ENCODE data around the gene DSG3. TPM values are rescaled to one million over a fixed set of nuclear protein-coding genes. Genes with fewer than 3 reads are reported as not detected.

DSG3 gene
- total and polyA plus RNA-seq, 2 donors from 2014 or later: not detected

GRCh38 chr18:31498574-31499524 lies 51.3 kb downstream of the DSG3 start:
- TF ChIP-seq CTCF (IDR thresholded peaks at IDR 0.05; ENCODE audit: borderline replicate concordance, extremely low read depth, insufficient read depth): no peak
- H3K4me1 ChIP-seq (ENCODE audit: control insufficient read depth in 2 of 3, insufficient read depth in 2 of 3, low read depth in 1 of 3, low read length in 3 of 3): peaks cover 0 to 2% (median 0%) of the 10 kb centered on the region in 3 donors
- FAIRE-seq (no peak), DNase-seq (peak in 4 of 5 donors; percentile 16 to 69 (median 46))
- peak overlapping the region; percentile 51 to 82 (median 69) for H3K4me3 ChIP-seq (ENCODE audit: low read length in 3 of 3)
- peak overlapping the region; percentile 78 to 80 for H3K27ac ChIP-seq (ENCODE audit: low read depth in 2 of 2, low read length in 2 of 2)
- no peaks in the 10 kb centered on the region for H3K27me3 ChIP-seq (ENCODE audit: control insufficient read depth, insufficient read depth, low read length)
- no peaks in the 10 kb centered on the region for H3K9me3 ChIP-seq (ENCODE audit: control insufficient read depth in 2 of 3, insufficient read depth in 1 of 3, low read length in 3 of 3)
- H3K9ac ChIP-seq (ENCODE audit: low read length in 3 of 3): peak overlapping the region in 2 of 3 donors; percentile 34 to 87
- intact Hi-C loops (cut with DNase I): no loop called here
- H3K36me3 ChIP-seq (ENCODE audit: control insufficient read depth in 2 of 3, insufficient read depth in 3 of 3, low read length in 3 of 3): no peaks in the 10 kb centered on the region

- Histone ChIP-seq H3K4me1 (ENCODE audit: control insufficient read depth in 2 of 3, insufficient read depth in 2 of 3, low read depth in 1 of 3, low read length in 3 of 3) (peaks cover 0 to 2% (median 0%) of the 10 kb centered on the region in 3 donors), H3K27ac (ENCODE audit: low read depth in 2 of 2, low read length in 2 of 2) (no peak overlapping the region), H3K36me3 (ENCODE audit: control insufficient read depth in 2 of 3, insufficient read depth in 3 of 3, low read length in 3 of 3) (no peaks in the 10 kb centered on the region), H3K9ac (ENCODE audit: low read length in 3 of 3) (no peak overlapping the region), H3K4me3 (ENCODE audit: low read length in 3 of 3) (peak overlapping the region in 1 of 3 donors; percentile 7), H3K27me3 (ENCODE audit: control insufficient read depth, insufficient read depth, low read length) (no peaks in the 10 kb centered on the region), H3K9me3 (ENCODE audit: control insufficient read depth in 2 of 3, insufficient read depth in 1 of 3, low read length in 3 of 3) (no peaks in the 10 kb centered on the region)
- TF ChIP-seq CTCF (IDR thresholded peaks at IDR 0.05; ENCODE audit: borderline replicate concordance, extremely low read depth, insufficient read depth): no peak
- intact Hi-C loops (cut with DNase I): no loop called here
- DNase-seq: no peak
- no peak for FAIRE-seq
Observed at GRCh38 chr18:31500051-31500688, 52.6 kb downstream of the DSG3 start.

- no peak overlapping the region for H3K27ac ChIP-seq (ENCODE audit: low read depth in 2 of 2, low read length in 2 of 2)
- intact Hi-C loops (cut with DNase I): no loop called here
Observed at GRCh38 chr18:31503011-31503410, 55.5 kb downstream of the DSG3 start.

More at GRCh38 chr18:31503011-31503410, 55.5 kb downstream of the DSG3 start:
- TF ChIP-seq CTCF (IDR thresholded peaks at IDR 0.05; ENCODE audit: borderline replicate concordance, extremely low read depth, insufficient read depth): no peak
- H3K4me1 ChIP-seq (ENCODE audit: control insufficient read depth in 2 of 3, insufficient read depth in 2 of 3, low read depth in 1 of 3, low read length in 3 of 3): peaks cover 0 to 2% (median 0%) of the 10 kb centered on the region in 3 donors
- H3K9ac ChIP-seq (ENCODE audit: low read length in 3 of 3): no peak overlapping the region
- no peak overlapping the region for H3K4me3 ChIP-seq (ENCODE audit: low read length in 3 of 3)
- no peak for FAIRE-seq
- DNase-seq: no peak
- no peaks in the 10 kb centered on the region for H3K36me3 ChIP-seq (ENCODE audit: control insufficient read depth in 2 of 3, insufficient read depth in 3 of 3, low read length in 3 of 3)
- H3K27me3 ChIP-seq (ENCODE audit: control insufficient read depth, insufficient read depth, low read length): no peaks in the 10 kb centered on the region
- H3K9me3 ChIP-seq (ENCODE audit: control insufficient read depth in 2 of 3, insufficient read depth in 1 of 3, low read length in 3 of 3): no peaks in the 10 kb centered on the region

Data from kidney (tissue), 14 donors.